Vagina (tissue), 2 donors: Measurements from ENCODE around the gene OSBP2. TPM values are rescaled to one million over a fixed set of nuclear protein-coding genes. Genes with fewer than 3 reads are reported as not detected.

Experiments used
- DNase-seq, 2 donors: peaks; one replicate each; pipeline ENCODE4 v3.0.0-alpha.2; 2017; ENCODE audit errors: extremely low spot score in 2 of 2
- H3K27ac ChIP-seq: fragments of 200-600 bp; sonication (generic); one replicate; pipeline ENCODE4 v1.5.1; 2019
- H3K27me3 ChIP-seq: fragments of 200-600 bp; sonication (generic); one replicate; pipeline ENCODE4 v1.5.1; 2019
- H3K36me3 ChIP-seq, 2 donors: fragments of 200-600 bp; sonication (generic); one replicate each; pipeline ENCODE4 v1.5.1; 2017 to 2019
- H3K4me1 ChIP-seq: fragments of 200-600 bp; sonication (generic); one replicate; pipeline ENCODE4 v1.5.1; 2019
- H3K4me3 ChIP-seq, 2 donors: fragments of 200-600 bp; sonication (generic); 1 replicate in 1 of 2; 2 replicates in 1 of 2; pipeline ENCODE4 v1.5.1; 2016 to 2019
- H3K9me3 ChIP-seq: fragments of 200-600 bp; sonication (generic); one replicate; pipeline ENCODE4 v1.5.1; 2019
- CTCF ChIP-seq, 3 experiments: fragments of 450-650 bp in 2 of 3; fragments of 200-600 bp in 1 of 3; sonication (generic) in 1 of 3; IDR thresholded peaks; one replicate each; pipeline ENCODE4 v1.5.1; 2017 to 2019; ENCODE audit warnings: antibody characterized with exemption in 3 of 3, mild to moderate bottlenecking in 2 of 3, moderate library complexity in 2 of 3
- POLR2A ChIP-seq, 2 donors: fragments of 450-650 bp; IDR thresholded peaks; one replicate each; pipeline ENCODE4 v1.6.1; 2017; ENCODE audit warnings: antibody characterized with exemption in 2 of 2, mild to moderate bottlenecking in 2 of 2, moderate library complexity in 2 of 2
- POLR2AphosphoS5 ChIP-seq, 2 donors: sonication (generic); formaldehyde crosslinking; IDR thresholded peaks; one replicate each; pipeline ENCODE4 v1.9.0; 2017; ENCODE audit warnings: antibody characterized with exemption in 2 of 2, mild to moderate bottlenecking in 2 of 2, low read depth in 1 of 2; ENCODE audit not compliant: insufficient read depth in 1 of 2
- intact Hi-C: fragments of 100-400 bp; cut with DNase I; formaldehyde crosslinking; loops from one replicate; pipeline ENCODE4 v1.15.1; 2023
- total RNA-seq: library from RNA; depleted of rRNA; stranded (reverse); fragments of >200 nt; gene quantifications from one replicate; pipeline ENCODE4 v1.2.3, GENCODE V29; 2016

Gene OSBP2
- total RNA-seq, 1 donor from 2014 or later = 3.7 TPM

- Histone ChIP-seq H3K36me3 (no peaks in the 10 kb centered on the region), H3K4me3 (no peak overlapping the region), H3K4me1 (no peaks in the 10 kb centered on the region), H3K9me3 (no peaks in the 10 kb centered on the region), H3K27ac (no peak overlapping the region), H3K27me3 (no peaks in the 10 kb centered on the region)
- DNase-seq = no peak
- TF ChIP-seq POLR2A (IDR thresholded peaks at IDR 0.05) (no peak), CTCF (IDR thresholded peaks at IDR 0.05) (no peak), POLR2AphosphoS5 (IDR thresholded peaks at IDR 0.05; ENCODE audit: insufficient read depth in 1 of 2, low read depth in 1 of 2) (no peak)
- intact Hi-C loops = no loop called here
These were observed 97.8 kb downstream of the OSBP2 start for GRCh38 chr22:30792456-30792855.

GRCh38 chr22:30795118-30795517 lies 100.4 kb downstream of the OSBP2 start:
- no peaks in the 10 kb centered on the region for H3K27me3 ChIP-seq
- TF ChIP-seq POLR2A (IDR thresholded peaks at IDR 0.05) (no peak), CTCF (IDR thresholded peaks at IDR 0.05) (no peak), POLR2AphosphoS5 (IDR thresholded peaks at IDR 0.05; ENCODE audit: insufficient read depth in 1 of 2, low read depth in 1 of 2) (no peak)
- intact Hi-C loops = no loop called here
- no peak overlapping the region for H3K27ac ChIP-seq
- no peak overlapping the region for H3K4me3 ChIP-seq
- H3K4me1 ChIP-seq = no peaks in the 10 kb centered on the region
- no peaks in the 10 kb centered on the region for H3K36me3 ChIP-seq
- no peaks in the 10 kb centered on the region for H3K9me3 ChIP-seq
- DNase-seq = no peak

DNA sequence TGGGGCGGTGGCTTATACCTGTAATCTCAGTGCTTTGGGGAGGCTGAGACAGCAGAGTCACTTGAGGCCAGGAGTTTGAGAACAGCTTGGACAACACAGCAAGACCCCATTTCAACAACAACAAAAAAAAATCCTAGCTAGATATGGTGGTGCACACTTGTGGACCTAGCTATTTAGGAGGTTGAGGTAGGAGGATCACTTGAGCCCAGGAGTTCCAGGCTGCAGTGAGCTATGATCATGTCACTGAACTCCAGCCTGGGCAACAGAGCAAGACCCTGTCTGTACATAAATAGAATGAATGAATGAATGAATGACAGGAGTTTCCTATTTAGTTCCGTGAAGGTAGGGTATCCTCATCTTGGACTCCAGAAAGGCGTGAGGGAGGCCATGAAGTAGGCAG lies 107.0 kb downstream of the OSBP2 start:
- H3K27me3 ChIP-seq = no peaks in the 10 kb centered on the region
- H3K4me1 ChIP-seq = peaks cover 16% of the 10 kb centered on the region

GRCh38 chr22:30802202-30803166 lies 107.8 kb downstream of the OSBP2 start:
- intact Hi-C loops = no loop called here
- H3K27me3 ChIP-seq = no peaks in the 10 kb centered on the region
- peak overlapping the region in 1 of 2 donors; percentile 3 for H3K4me3 ChIP-seq
- H3K9me3 ChIP-seq = no peaks in the 10 kb centered on the region
- H3K36me3 ChIP-seq = no peaks in the 10 kb centered on the region
- TF ChIP-seq POLR2AphosphoS5 (IDR thresholded peaks at IDR 0.05; ENCODE audit: insufficient read depth in 1 of 2, low read depth in 1 of 2) (peak in 1 of 2 donors; percentile 26), CTCF (IDR thresholded peaks at IDR 0.05) (peak; percentile 10 to 26 (median 15)), POLR2A (IDR thresholded peaks at IDR 0.05) (no peak)
- no peak overlapping the region for H3K27ac ChIP-seq
- peaks cover 16% of the 10 kb centered on the region for H3K4me1 ChIP-seq
- no peak for DNase-seq

More for the DNA sequence above, 107.0 kb downstream of the OSBP2 start:
- intact Hi-C loops = no loop called here
- Histone ChIP-seq H3K9me3 (no peaks in the 10 kb centered on the region), H3K4me3 (no peak overlapping the region), H3K27ac (no peak overlapping the region), H3K36me3 (no peaks in the 10 kb centered on the region)
- no peak for DNase-seq
- TF ChIP-seq CTCF (IDR thresholded peaks at IDR 0.05) (no peak), POLR2AphosphoS5 (IDR thresholded peaks at IDR 0.05; ENCODE audit: insufficient read depth in 1 of 2, low read depth in 1 of 2) (no peak)

DNA sequence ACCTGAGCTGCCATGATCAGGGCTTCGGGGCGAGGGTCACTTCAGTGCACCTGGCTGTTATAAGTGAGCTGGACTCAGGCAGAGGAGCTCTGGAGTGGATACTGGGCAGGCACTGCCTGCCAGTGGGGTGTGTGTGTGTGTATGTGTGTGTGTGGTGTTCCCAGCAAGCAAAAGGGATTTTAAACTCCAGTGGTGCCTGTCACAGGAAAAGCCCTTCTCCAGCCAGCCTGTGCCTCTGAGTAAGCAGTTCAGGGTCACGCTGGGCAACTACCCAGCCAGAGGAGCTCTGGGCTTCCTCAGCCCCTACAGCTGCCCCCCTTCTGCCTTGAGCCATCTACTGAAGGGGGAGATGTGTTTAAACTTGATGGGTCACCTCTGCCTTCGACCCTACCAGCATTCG lies 109.0 kb downstream of the OSBP2 start:
- intact Hi-C loops = no loop called here
- H3K27me3 ChIP-seq = no peaks in the 10 kb centered on the region
- DNase-seq = no peak

More for the DNA sequence above, 109.0 kb downstream of the OSBP2 start:
- Histone ChIP-seq H3K36me3 (no peaks in the 10 kb centered on the region), H3K27ac (no peak overlapping the region), H3K4me3 (no peak overlapping the region), H3K9me3 (no peaks in the 10 kb centered on the region), H3K4me1 (peaks cover 16% of the 10 kb centered on the region)
- TF ChIP-seq POLR2AphosphoS5 (IDR thresholded peaks at IDR 0.05; ENCODE audit: insufficient read depth in 1 of 2, low read depth in 1 of 2) (no peak), CTCF (IDR thresholded peaks at IDR 0.05) (no peak), POLR2A (IDR thresholded peaks at IDR 0.05) (no peak)
